ENCODE results near the gene RET. TPM values are rescaled to one million over a fixed set of nuclear protein-coding genes. Genes with fewer than 3 reads are reported as not detected.

Gene RET
- total RNA-seq, 1 donor from 2014 or later = 1.1 TPM

- H3K27me3 Mint-ChIP-seq (ENCODE audit: low read depth, unreplicated experiment) = peaks cover 77% of the 10 kb centered on the region
- TF ChIP-seq EZH2 (IDR thresholded peaks at IDR 0.05; ENCODE audit: insufficient read depth, low read length) = no peak
- no peak for TF ChIP-seq CTCF (IDR thresholded peaks at IDR 0.05; ENCODE audit: insufficient read depth, low read depth, low read length)
These were observed 1.9 kb upstream of the RET start for GRCh38 chr10:43074827-43075611.

DNA sequence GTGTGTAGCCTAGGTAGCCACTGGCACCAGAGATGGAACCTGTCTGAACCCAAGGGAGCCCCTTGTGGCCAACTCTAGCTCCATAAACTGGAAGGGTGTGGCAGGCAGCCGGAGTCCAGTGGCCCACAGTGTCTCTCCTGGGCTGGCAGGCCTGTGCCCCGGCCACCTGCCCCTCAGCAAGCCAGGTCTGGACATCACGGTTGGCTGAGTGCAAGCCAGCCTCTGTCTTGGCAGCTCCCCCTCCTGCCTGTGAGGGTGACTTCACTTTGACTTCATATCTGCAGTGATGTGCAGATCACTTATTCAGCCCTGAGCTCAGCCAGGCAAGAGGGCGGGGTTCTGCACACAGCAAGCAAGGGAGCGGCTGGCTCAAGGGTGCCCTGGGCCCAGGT, 1.3 kb upstream of the RET start:
- H3K4me1 ChIP-seq (ENCODE audit: insufficient read depth, low read length) = no peaks in the 10 kb centered on the region
- peaks cover 18% of the 10 kb centered on the region for H3K27me3 ChIP-seq (ENCODE audit: insufficient read depth, low read length)
- H3K79me2 ChIP-seq (ENCODE audit: insufficient read depth, low read length) = no peaks in the 10 kb centered on the region
- H3K4me2 ChIP-seq (ENCODE audit: low read length) = no peak overlapping the region
- H3K36me3 ChIP-seq (ENCODE audit: insufficient read depth, low read length) = no peaks in the 10 kb centered on the region
- Mint-ChIP-seq H3K4me3 (ENCODE audit: unreplicated experiment) (peak overlapping the region; percentile 40), H3K27ac (ENCODE audit: unreplicated experiment) (no peak overlapping the region), H3K9me3 (ENCODE audit: unreplicated experiment) (no peaks in the 10 kb centered on the region), H3K4me1 (ENCODE audit: low read depth, unreplicated experiment) (no peaks in the 10 kb centered on the region), H3K27me3 (ENCODE audit: low read depth, unreplicated experiment) (peaks cover 77% of the 10 kb centered on the region), H3K36me3 (ENCODE audit: low read depth, unreplicated experiment) (no peaks in the 10 kb centered on the region)
- no peak overlapping the region for H3K9ac ChIP-seq (ENCODE audit: low read length)
- H4K20me1 ChIP-seq (ENCODE audit: insufficient read depth, low read length) = no peaks in the 10 kb centered on the region
- TF ChIP-seq EZH2 (IDR thresholded peaks at IDR 0.05; ENCODE audit: insufficient read depth, low read length) = no peak
- TF ChIP-seq CTCF (IDR thresholded peaks at IDR 0.05; ENCODE audit: insufficient read depth, low read depth, low read length) = no peak
- no peak for DNase-seq (ENCODE audit: low read depth)
- no peaks in the 10 kb centered on the region for H3K9me3 ChIP-seq (ENCODE audit: insufficient read depth, low read depth, low read length)
- FAIRE-seq = no peak
- no peak overlapping the region for H2AFZ ChIP-seq (ENCODE audit: low read depth, low read length)
- no peak overlapping the region for H3K4me3 ChIP-seq (ENCODE audit: insufficient read depth, low read depth, low read length)
- H3K27ac ChIP-seq (ENCODE audit: low read depth, low read length) = no peak overlapping the region

More at GRCh38 chr10:43074827-43075611, 1.9 kb upstream of the RET start:
- DNase-seq (ENCODE audit: low read depth) = no peak
- H3K4me2 ChIP-seq (ENCODE audit: low read length) = no peak overlapping the region
- no peaks in the 10 kb centered on the region for H3K36me3 ChIP-seq (ENCODE audit: insufficient read depth, low read length)
- no peak overlapping the region for H3K9ac ChIP-seq (ENCODE audit: low read length)
- no peak overlapping the region for H3K27ac Mint-ChIP-seq (ENCODE audit: unreplicated experiment)
- H3K4me3 ChIP-seq (ENCODE audit: insufficient read depth, low read depth, low read length) = no peak overlapping the region
- FAIRE-seq = no peak
- peaks cover 18% of the 10 kb centered on the region for H3K27me3 ChIP-seq (ENCODE audit: insufficient read depth, low read length)
- no peak overlapping the region for H2AFZ ChIP-seq (ENCODE audit: low read depth, low read length)
- no peaks in the 10 kb centered on the region for H3K36me3 Mint-ChIP-seq (ENCODE audit: low read depth, unreplicated experiment)
- no peaks in the 10 kb centered on the region for H3K4me1 Mint-ChIP-seq (ENCODE audit: low read depth, unreplicated experiment)
- H3K79me2 ChIP-seq (ENCODE audit: insufficient read depth, low read length) = no peaks in the 10 kb centered on the region
- no peaks in the 10 kb centered on the region for H3K4me1 ChIP-seq (ENCODE audit: insufficient read depth, low read length)
- no peaks in the 10 kb centered on the region for H4K20me1 ChIP-seq (ENCODE audit: insufficient read depth, low read length)
- no peaks in the 10 kb centered on the region for H3K9me3 Mint-ChIP-seq (ENCODE audit: unreplicated experiment)
- no peaks in the 10 kb centered on the region for H3K9me3 ChIP-seq (ENCODE audit: insufficient read depth, low read depth, low read length)
- no peak overlapping the region for H3K4me3 Mint-ChIP-seq (ENCODE audit: unreplicated experiment)
- H3K27ac ChIP-seq (ENCODE audit: low read depth, low read length) = no peak overlapping the region

- Histone ChIP-seq H3K36me3 (ENCODE audit: insufficient read depth, low read length) (no peaks in the 10 kb centered on the region), H4K20me1 (ENCODE audit: insufficient read depth, low read length) (no peaks in the 10 kb centered on the region), H3K9ac (ENCODE audit: low read length) (no peak overlapping the region), H3K9me3 (ENCODE audit: insufficient read depth, low read depth, low read length) (no peaks in the 10 kb centered on the region), H3K4me2 (ENCODE audit: low read length) (peak overlapping the region; percentile 41), H3K4me3 (ENCODE audit: insufficient read depth, low read depth, low read length) (no peak overlapping the region), H3K4me1 (ENCODE audit: insufficient read depth, low read length) (no peaks in the 10 kb centered on the region), H2AFZ (ENCODE audit: low read depth, low read length) (no peak overlapping the region), H3K27me3 (ENCODE audit: insufficient read depth, low read length) (peaks cover 18% of the 10 kb centered on the region), H3K79me2 (ENCODE audit: insufficient read depth, low read length) (no peaks in the 10 kb centered on the region), H3K27ac (ENCODE audit: low read depth, low read length) (no peak overlapping the region)
- H3K27ac Mint-ChIP-seq (ENCODE audit: unreplicated experiment) = no peak overlapping the region
- H3K36me3 Mint-ChIP-seq (ENCODE audit: low read depth, unreplicated experiment) = no peaks in the 10 kb centered on the region
- FAIRE-seq (no peak), DNase-seq (ENCODE audit: low read depth) (no peak)
- TF ChIP-seq CTCF (IDR thresholded peaks at IDR 0.05; ENCODE audit: insufficient read depth, low read depth, low read length) (no peak), EZH2 (IDR thresholded peaks at IDR 0.05; ENCODE audit: insufficient read depth, low read length) (no peak)
- peaks cover 75% of the 10 kb centered on the region for H3K27me3 Mint-ChIP-seq (ENCODE audit: low read depth, unreplicated experiment)
- H3K4me3 Mint-ChIP-seq (ENCODE audit: unreplicated experiment) = peak overlapping the region; percentile 40
- H3K9me3 Mint-ChIP-seq (ENCODE audit: unreplicated experiment) = no peaks in the 10 kb centered on the region
- no peaks in the 10 kb centered on the region for H3K4me1 Mint-ChIP-seq (ENCODE audit: low read depth, unreplicated experiment)
These were observed 476 bp upstream of the RET start for GRCh38 chr10:43076311-43076875.
